ENCODE measurements around the gene TAF7L. TPM values are rescaled to one million over a fixed set of nuclear protein-coding genes. Genes with fewer than 3 reads are reported as not detected.

The TAF7L gene
- total and polyA plus RNA-seq, 5 experiments from 2014 or later: not detected

Other genes starting within 250 kb of the TAF7L start
- gene TRMT2B, start 239.2 kb downstream of the TAF7L start, total RNA-seq: 10 to 100 TPM; 50.7 to 53.9 TPM
- 10 to 100 TPM; 42.0 to 49.1 (median 45.2) TPM for gene TRMT2B, start 239.2 kb downstream of the TAF7L start, polyA plus RNA-seq
- not detected for gene TMEM35A, start 212.5 kb downstream of the TAF7L start, total RNA-seq
- not detected for gene TMEM35A, start 212.5 kb downstream of the TAF7L start, polyA plus RNA-seq
- gene CENPI, start 193.1 kb downstream of the TAF7L start, total RNA-seq: 1 to 10 TPM; 1.3 TPM
- under 1 TPM in 2 of 3 donors, not detected in 1; 0.09 to 0.15 TPM for gene CENPI, start 193.1 kb downstream of the TAF7L start, polyA plus RNA-seq
- not detected for gene DRP2, start 71.5 kb downstream of the TAF7L start, total RNA-seq
- gene DRP2, start 71.5 kb downstream of the TAF7L start, polyA plus RNA-seq: under 1 TPM in 1 of 3 donors, not detected in 2; 0.05 TPM
- gene TIMM8A, start 57.4 kb upstream of the TAF7L start, total RNA-seq: 10 to 100 TPM; 11.2 to 14.1 TPM
- 10 to 100 TPM in 2 of 3 donors, 1 to 10 TPM in 1; 8.6 to 12.0 (median 11.8) TPM for gene TIMM8A, start 57.4 kb upstream of the TAF7L start, polyA plus RNA-seq
- 1 to 10 TPM; 5.3 to 9.8 TPM for gene BTK, start 94.9 kb upstream of the TAF7L start, total RNA-seq
- gene BTK, start 94.9 kb upstream of the TAF7L start, polyA plus RNA-seq: under 1 TPM; 0.12 to 0.20 (median 0.14) TPM
- 100 to 1,000 TPM; 288 to 318 TPM for gene RPL36A, start 99.7 kb upstream of the TAF7L start, total RNA-seq
- 1,000 to 10,000 TPM; 2,876 to 3,216 (median 3,107) TPM for gene RPL36A, start 99.7 kb upstream of the TAF7L start, polyA plus RNA-seq
- 10 to 100 TPM; 16.9 to 17.9 TPM for gene GLA, start 116.6 kb upstream of the TAF7L start, total RNA-seq
- 10 to 100 TPM; 12.0 to 13.4 (median 13.0) TPM for gene GLA, start 116.6 kb upstream of the TAF7L start, polyA plus RNA-seq
- 10 to 100 TPM; 47.7 to 49.4 TPM for gene HNRNPH2, start 116.9 kb upstream of the TAF7L start, total RNA-seq
- gene HNRNPH2, start 116.9 kb upstream of the TAF7L start, polyA plus RNA-seq: 10 to 100 TPM; 75.2 to 99.6 (median 86.0) TPM
- gene ARMCX4, start 194.1 kb upstream of the TAF7L start, total RNA-seq: 10 to 100 TPM; 13.2 to 14.5 TPM
- gene ARMCX4, start 194.1 kb upstream of the TAF7L start, polyA plus RNA-seq: 1 to 10 TPM in 2 of 3 donors, under 1 TPM in 1; 0.91 to 1.6 (median 1.1) TPM